Endometrial microvascular endothelial cells (primary cell): ENCODE data around the gene CCDC74A. TPM values are rescaled to one million over a fixed set of nuclear protein-coding genes. Genes with fewer than 3 reads are reported as not detected.
"Not testable (repeated sequence)": the region's sequence is repeated elsewhere in the genome, so short reads cannot be mapped to it uniquely, and the experiment has no call there.

Source experiments
- in situ Hi-C: cut with HindIII; loops from 2 replicates; pipeline ENCODE4 v1.10.0; 2017; ENCODE audit warnings: low sequenced_read_pairs, low pct_unique_long_range_greater_than_20kb; ENCODE audit errors: inconsistent ontology term
- total RNA-seq: library from RNA; depleted of rRNA; stranded (reverse); fragments of >200 nt; gene quantifications from one replicate; pipeline ENCODE4 v1.2.3, GENCODE V29; 2015; ENCODE audit errors: inconsistent ontology term

The CCDC74A gene
- total RNA-seq, 1 donor from 2014 or later: 0.09 TPM

GRCh38 chr2:131521524-131521923 is 6.2 kb upstream of the CCDC74A start:
- in situ Hi-C loops: not testable (repeated sequence)

GRCh38 chr2:131521961-131522781 is 5.5 kb upstream of the CCDC74A start:
- in situ Hi-C loops: no loop called here

- in situ Hi-C loops: not testable (repeated sequence)
Measured at GRCh38 chr2:131525256-131525655, 2.4 kb upstream of the CCDC74A start.

GRCh38 chr2:131528981-131529863 is 1.5 kb downstream of the CCDC74A start:
- in situ Hi-C loops: not testable (repeated sequence)

- in situ Hi-C loops: not testable (repeated sequence)
Measured at GRCh38 chr2:131529864-131530445, 2.3 kb downstream of the CCDC74A start.

GRCh38 chr2:131530626-131531344 is 3.1 kb downstream of the CCDC74A start:
- in situ Hi-C loops: not testable (repeated sequence)

GRCh38 chr2:131531547-131532185 is 4.0 kb downstream of the CCDC74A start:
- in situ Hi-C loops: not testable (repeated sequence)

- in situ Hi-C loops: not testable (repeated sequence)
Measured at GRCh38 chr2:131532723-131533608, 5.3 kb downstream of the CCDC74A start.

- in situ Hi-C loops: not testable (repeated sequence)
Measured at GRCh38 chr2:131533609-131534316, 6.1 kb downstream of the CCDC74A start.

GRCh38 chr2:131534317-131534672 is 6.6 kb downstream of the CCDC74A start:
- in situ Hi-C loops: not testable (repeated sequence)

GRCh38 chr2:131534965-131535364 is 7.3 kb downstream of the CCDC74A start:
- in situ Hi-C loops: not testable (repeated sequence)

GRCh38 chr2:131535526-131535925 is 7.8 kb downstream of the CCDC74A start:
- in situ Hi-C loops: no loop called here

GRCh38 chr2:131535951-131536826 is 8.5 kb downstream of the CCDC74A start:
- in situ Hi-C loops: not testable (repeated sequence)

GRCh38 chr2:131536841-131537240 is 9.2 kb downstream of the CCDC74A start:
- in situ Hi-C loops: not testable (repeated sequence)

- in situ Hi-C loops: not testable (repeated sequence)
Measured at GRCh38 chr2:131538856-131539255, 11.2 kb downstream of the CCDC74A start.
